Activated CD4-positive, alpha-beta T cell treated with anti-CD3 and anti-CD28 coated beads for 48 hours (primary cell): Measurements from ENCODE around the gene LEO1.

Experiments used
- DNase-seq: peaks from one replicate; pipeline ENCODE4 v3.0.0-alpha.2; 2020

Gene LEO1

DNA sequence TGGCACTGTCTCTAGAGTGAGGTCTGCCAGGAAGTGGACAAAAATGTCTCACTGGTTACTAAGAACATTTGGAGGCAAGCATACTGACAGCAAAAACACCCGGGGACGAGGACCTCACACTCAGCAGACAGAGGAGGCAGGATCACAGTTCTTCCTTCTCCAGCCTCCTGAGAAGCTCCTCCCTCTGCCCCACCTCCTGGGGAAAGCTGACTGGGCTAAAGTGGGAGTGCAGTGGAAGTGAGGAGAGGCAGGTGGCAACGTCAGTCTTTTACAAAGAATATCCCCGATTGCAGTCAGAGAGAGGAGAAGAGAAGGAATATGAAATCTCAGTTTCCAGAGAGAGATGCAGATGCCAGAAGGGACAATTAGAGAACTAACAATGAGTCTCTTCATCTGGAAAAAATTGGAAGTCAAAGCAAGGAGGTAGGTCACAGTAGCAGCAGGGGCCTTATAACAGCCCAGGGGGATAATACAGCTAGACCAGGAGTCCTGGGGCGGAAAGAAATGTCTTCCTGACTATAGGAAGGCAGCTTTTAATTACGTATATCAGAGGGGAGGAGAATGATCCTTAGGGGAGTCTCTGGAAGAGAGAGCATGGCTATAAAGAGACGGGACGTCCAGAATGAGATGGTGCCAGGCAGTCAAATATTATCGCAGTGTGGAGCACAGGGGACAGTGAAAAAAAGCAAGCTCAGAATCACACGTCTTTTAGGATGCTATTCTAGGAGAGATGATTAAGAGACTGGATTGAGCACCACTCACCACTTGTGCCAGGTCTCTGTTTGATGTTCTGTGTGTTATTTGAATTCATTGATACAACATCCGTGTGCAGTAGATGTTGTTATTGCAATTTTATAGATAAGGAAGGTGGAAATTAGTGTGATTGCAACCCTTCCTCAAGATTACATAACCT, 47.2 kb downstream of the LEO1 start:
- no peak for DNase-seq

DNA sequence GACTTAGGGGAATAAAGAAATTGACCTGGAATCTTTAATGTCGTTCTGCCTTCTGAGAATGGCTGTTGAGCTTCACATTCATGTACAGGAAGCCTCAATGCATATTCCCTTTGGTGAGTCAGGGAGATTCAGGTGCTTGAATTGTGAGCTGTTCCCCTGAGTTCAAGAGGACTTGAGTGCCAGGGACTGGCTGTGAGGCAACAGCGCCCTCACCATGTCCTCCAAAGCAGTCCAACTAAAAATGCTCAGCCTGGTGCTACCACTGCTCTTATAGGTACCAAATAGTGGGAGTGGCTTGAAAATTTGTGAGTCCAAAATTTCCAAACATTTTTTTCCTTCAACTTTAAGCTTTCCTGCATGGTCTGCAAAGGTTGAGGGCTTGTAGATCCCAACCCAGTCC, 54.1 kb downstream of the LEO1 start:
- peak; percentile 12 for DNase-seq

DNA sequence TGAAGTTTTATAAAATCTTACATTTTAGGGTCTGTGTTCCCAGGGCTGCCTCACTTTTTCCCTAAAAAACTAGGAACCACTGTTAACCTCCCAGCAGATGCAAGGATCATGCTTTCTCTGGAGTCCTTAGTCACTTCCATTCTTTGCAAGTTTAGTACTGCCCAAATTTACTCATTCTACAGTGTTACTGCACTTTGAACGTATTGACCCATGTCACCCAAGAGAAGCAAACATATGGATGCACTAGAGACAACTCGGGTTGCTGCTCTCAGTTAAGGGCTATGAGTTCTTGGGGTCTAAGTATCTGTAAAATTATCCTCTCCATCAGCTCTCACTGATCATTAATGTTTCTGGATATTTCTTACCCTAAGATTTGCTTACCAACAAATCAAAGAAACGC, 59.0 kb downstream of the LEO1 start:
- no peak for DNase-seq

DNA sequence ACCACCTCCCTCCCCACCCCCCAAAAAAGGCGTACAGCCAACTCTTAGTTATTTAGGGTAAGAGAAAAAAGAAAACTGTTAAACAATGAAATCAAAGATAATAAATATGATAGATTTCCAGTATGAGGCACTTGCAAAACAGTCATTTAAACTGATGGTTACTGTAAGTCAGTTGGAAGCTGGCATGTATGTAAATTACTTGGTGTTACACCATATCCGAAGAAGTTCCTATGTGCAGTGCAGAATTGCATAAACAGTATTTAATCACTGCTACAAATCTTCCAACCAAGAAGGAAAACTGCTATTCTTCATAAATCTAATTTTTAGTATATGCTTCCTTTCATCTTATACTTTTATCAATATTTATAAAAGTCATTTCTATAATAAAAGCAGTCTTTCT, 62.0 kb downstream of the LEO1 start:
- DNase-seq: no peak

DNA sequence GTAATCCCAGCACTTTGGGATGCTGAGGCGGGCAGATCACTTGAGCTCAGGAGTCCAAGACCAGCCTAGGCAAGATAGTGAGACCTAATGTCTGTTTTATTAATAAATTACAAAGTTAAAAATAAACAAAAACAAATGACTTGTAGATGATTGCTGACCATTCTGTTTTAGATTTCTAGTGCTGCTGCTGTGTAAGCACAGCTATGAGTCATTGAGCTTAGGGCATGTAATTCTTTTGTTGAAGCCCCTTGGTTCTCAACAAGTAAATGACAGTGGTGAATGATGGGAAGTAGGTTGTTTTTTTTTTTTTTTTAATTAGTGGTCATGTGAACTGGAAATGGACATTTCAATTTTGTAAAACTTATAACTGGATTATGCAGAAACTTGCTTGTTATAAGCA, 63.3 kb downstream of the LEO1 start:
- no peak for DNase-seq

DNA sequence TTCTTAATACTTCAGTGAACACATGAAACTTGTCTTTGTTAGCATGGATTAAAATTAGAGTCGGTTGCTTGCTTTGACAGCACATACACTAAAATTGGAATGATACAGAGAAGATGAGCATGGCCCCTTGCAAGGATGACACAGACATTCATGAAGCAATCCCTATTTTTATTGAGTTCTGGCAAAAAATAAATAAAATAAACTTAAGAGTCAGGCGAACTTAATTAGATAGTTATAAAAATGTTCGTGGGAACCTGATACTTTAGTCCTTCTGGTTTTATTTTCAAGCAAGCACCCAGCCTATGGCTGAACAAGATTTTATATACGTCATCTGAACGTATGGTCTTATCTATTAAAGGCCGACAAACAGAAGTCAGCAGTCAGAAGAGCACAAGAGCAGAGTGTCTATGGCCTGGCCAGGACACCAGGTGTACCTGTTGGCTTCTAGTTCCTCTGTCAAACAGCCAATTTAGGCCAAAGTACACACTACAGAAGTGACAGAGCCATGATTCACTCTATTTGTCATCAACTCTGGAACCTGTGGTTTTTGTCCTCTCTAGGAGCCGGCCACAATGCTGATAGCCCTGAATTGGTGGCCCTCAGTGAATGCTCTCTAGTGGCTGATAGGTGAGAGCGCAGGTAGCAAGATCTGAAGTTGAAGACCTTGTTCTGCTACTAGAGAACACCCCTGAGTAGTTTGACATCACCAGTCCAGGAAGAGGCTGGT, 64.3 kb downstream of the LEO1 start:
- DNase-seq: peak; percentile 13

DNA sequence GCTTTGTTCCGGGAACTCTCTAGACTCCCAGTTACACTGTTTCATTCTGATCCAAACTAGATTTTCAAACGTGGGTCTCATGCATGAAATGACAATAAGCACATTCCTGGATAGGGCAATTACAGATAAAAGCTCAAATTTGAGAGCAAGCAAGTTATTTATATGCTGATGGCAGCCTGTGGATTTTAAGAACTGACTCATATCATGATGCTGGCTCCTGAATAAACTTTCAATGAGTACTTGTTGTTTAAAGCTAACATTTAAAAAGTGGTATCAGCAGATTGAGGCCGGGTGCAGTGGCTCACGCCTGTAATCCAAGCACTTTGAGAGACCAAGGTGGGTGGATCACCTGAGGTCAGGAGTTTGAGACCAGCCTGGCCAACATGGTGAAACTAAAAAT, 66.6 kb downstream of the LEO1 start:
- no peak for DNase-seq

DNA sequence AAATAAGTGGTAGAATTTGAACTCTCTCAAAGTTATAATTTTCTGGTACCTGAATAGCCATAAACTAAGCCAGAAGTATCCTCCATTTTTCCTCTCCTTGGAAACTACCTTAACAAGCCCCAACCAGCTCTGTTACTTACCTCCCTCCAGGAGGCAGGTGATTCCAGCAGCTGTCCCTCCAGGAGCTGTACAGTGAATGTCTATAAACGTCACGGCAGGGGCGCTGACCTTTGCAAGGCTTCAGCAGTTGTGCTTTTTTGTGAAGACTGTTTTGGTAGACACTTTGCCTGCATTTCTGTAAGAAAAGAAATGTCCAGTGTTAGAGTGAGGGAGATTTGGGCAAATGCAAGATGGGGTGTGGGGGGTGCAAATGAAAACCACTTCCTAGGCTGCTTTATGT, 67.2 kb downstream of the LEO1 start:
- no peak for DNase-seq

DNA sequence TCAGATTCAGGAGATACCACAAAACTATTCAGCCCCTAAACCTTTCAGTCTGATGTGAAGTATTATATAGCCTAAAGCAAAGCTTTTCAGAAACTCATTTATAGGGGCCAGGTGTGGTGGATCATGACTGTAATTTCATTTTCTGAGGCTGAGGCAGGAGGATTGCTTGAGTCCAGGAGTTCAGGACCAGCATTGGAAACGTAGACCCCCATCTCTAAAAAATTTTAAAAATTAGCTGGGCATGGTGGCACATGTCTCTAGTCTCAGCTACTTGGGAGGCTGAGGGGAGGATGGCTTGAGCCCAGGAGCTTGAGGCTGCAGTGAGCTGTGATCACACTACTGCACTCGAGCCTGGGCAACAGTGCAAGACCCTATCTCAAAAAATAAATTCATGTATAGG, 82.1 kb downstream of the LEO1 start:
- no peak for DNase-seq

DNA sequence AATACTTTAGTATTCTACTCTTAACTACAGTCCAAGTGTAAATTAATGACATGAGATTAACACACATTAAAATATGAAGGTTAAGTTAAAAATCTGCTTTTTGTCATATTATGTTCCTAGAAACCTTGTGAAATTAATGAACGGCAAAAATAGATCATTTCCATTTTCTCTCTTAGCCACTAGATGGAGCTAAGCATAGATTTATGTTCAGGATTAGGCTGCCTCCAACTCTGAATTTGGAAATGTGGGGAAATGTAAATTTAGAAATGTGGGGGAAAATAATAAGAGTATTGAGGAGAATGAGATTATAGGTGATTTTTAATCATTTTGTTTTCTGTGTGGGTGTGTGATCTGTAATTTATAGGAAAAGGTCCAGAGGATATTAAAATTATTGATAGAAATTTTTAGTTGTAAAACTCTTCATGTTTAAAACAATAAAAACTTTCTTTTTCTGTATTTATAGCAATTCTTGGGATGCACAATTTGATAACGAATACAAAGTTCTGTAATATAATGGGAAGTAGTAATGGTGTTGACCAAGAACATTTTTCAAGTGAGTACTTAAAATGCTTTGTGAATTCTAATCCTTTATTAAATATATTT, 82.9 kb downstream of the LEO1 start:
- no peak for DNase-seq
